WTC11 (cell line): ENCODE data around the gene C5orf63. TPM values are rescaled to one million over a fixed set of nuclear protein-coding genes. Genes with fewer than 3 reads are reported as not detected.

ENCODE experiments used
- ATAC-seq: fragments of 200-7000 bp; cut with Tn5 transposase; 2 replicates; pipeline ENCODE4 v1.10.0; 2021; ENCODE audit warnings: mild to moderate bottlenecking, moderate library complexity
- CTCF ChIA-PET: fragments of 300-600 bp; sonication (Branson Sonifier 250); formaldehyde crosslinking; loops from one replicate; lab custom pipeline; 2021; ENCODE audit warnings: antibody characterized with exemption; lab: Charles Lee
- POLR2A ChIA-PET: fragments of 350-600 bp; sonication (Branson Sonifier 250); formaldehyde crosslinking; loops from one replicate; lab custom pipeline; 2021; ENCODE audit warnings: antibody characterized with exemption; lab: Charles Lee
- DNase-seq: peaks from one replicate; pipeline ENCODE4 v3.0.0; 2021; ENCODE audit warnings: low spot score
- H3K27ac Mint-ChIP-seq: 2 replicates; pipeline ENCODE4 v1.8.0; 2021; ENCODE audit warnings: mixed read lengths
- H3K27me3 Mint-ChIP-seq: 2 replicates; pipeline ENCODE4 v1.8.0; 2021; ENCODE audit warnings: low read depth, mild to moderate bottlenecking, moderate library complexity, mixed read lengths
- H3K36me3 Mint-ChIP-seq: 2 replicates; pipeline ENCODE4 v1.8.0; 2021; ENCODE audit warnings: mixed read lengths
- H3K4me1 Mint-ChIP-seq: 2 replicates; pipeline ENCODE4 v1.8.0; 2022; ENCODE audit warnings: mixed read lengths
- H3K4me3 Mint-ChIP-seq: 2 replicates; pipeline ENCODE4 v1.8.0; 2021; ENCODE audit warnings: mild to moderate bottlenecking, moderate library complexity, mixed read lengths
- H3K9me3 Mint-ChIP-seq: 2 replicates; pipeline ENCODE4 v1.8.0; 2021; ENCODE audit warnings: mixed read lengths
- ETV6 ChIP-seq: sonication (generic); formaldehyde crosslinking; IDR thresholded peaks from 2 replicates; pipeline ENCODE4 v1.8.1; 2022; ENCODE audit warnings: mild to moderate bottlenecking, missing genetic modification reagents
- FOXK1 ChIP-seq: sonication (generic); formaldehyde crosslinking; IDR thresholded peaks from 2 replicates; pipeline ENCODE4 v1.8.0; 2022; ENCODE audit warnings: mild to moderate bottlenecking, moderate library complexity, missing genetic modification reagents
- JAZF1 ChIP-seq: fragments of 250-450 bp; sonication (Bioruptor Pico); IDR thresholded peaks from 2 replicates; pipeline ENCODE4 v1.9.0; 2021; ENCODE audit warnings: moderate library complexity, mild to moderate bottlenecking, inconsistent platforms
- JUN ChIP-seq: sonication (generic); formaldehyde crosslinking; IDR thresholded peaks from 2 replicates; pipeline ENCODE4 v1.8.0; 2023; ENCODE audit warnings: mild to moderate bottlenecking, missing genetic modification reagents
- MXD4 ChIP-seq: fragments of 250-450 bp; sonication (Bioruptor Pico); IDR thresholded peaks from 2 replicates; pipeline ENCODE4 v1.8.0; 2021; ENCODE audit warnings: mild to moderate bottlenecking, moderate library complexity, borderline replicate concordance
- MYBL2 ChIP-seq: sonication (generic); formaldehyde crosslinking; IDR thresholded peaks from 2 replicates; pipeline ENCODE4 v1.8.1; 2023; ENCODE audit warnings: mild to moderate bottlenecking, moderate library complexity, missing genetic modification reagents
- NFATC4 ChIP-seq: fragments of 250-450 bp; sonication (Bioruptor Pico); IDR thresholded peaks from 2 replicates; pipeline ENCODE4 v1.9.0; 2021; ENCODE audit warnings: mild to moderate bottlenecking
- RELA ChIP-seq: sonication (generic); formaldehyde crosslinking; IDR thresholded peaks from 2 replicates; pipeline ENCODE4 v1.8.1; 2022; ENCODE audit warnings: missing genetic modification reagents, mild to moderate bottlenecking, borderline replicate concordance
- SP1 ChIP-seq: sonication (generic); formaldehyde crosslinking; conservative IDR thresholded peaks from 2 replicates; pipeline ENCODE4 v1.8.1; 2022; ENCODE audit warnings: missing genetic modification reagents
- TEAD1 ChIP-seq: sonication (generic); formaldehyde crosslinking; IDR thresholded peaks from 2 replicates; pipeline ENCODE4 v1.8.0; 2022; ENCODE audit warnings: mild to moderate bottlenecking, missing genetic modification reagents
- TP53 ChIP-seq: sonication (generic); formaldehyde crosslinking; IDR thresholded peaks from 2 replicates; pipeline ENCODE4 v1.8.1; 2023; ENCODE audit warnings: mild to moderate bottlenecking, missing genetic modification reagents
- ZNF121 ChIP-seq: sonication (generic); formaldehyde crosslinking; IDR thresholded peaks from 2 replicates; pipeline ENCODE4 v1.8.0; 2023; ENCODE audit warnings: missing genetic modification reagents
- ZNF232 ChIP-seq: sonication (generic); formaldehyde crosslinking; IDR thresholded peaks from 2 replicates; pipeline ENCODE4 v1.8.0; 2022; ENCODE audit warnings: mild to moderate bottlenecking, missing genetic modification reagents
- total RNA-seq: library from RNA; stranded (reverse); gene quantifications from 3 replicates; pipeline ENCODE4 v1.2.3, GENCODE V29; 2021
- TF ChIP-seq, protein P1 (sequence below): sonication (generic); formaldehyde crosslinking; IDR thresholded peaks from 2 replicates; pipeline ENCODE4 v1.8.1; 2023; ENCODE audit warnings: mild to moderate bottlenecking, missing genetic modification reagents
- TF ChIP-seq, protein P2 (sequence below): fragments of 250-450 bp; sonication (Bioruptor Pico); IDR thresholded peaks from 2 replicates; pipeline ENCODE4 v1.9.0; 2021; ENCODE audit warnings: mild to moderate bottlenecking, borderline replicate concordance
- TF ChIP-seq, protein P3 (sequence below): fragments of 250-450 bp; sonication (Bioruptor Pico); IDR thresholded peaks from 2 replicates; pipeline ENCODE4 v1.9.0; 2021; ENCODE audit warnings: mild to moderate bottlenecking
- TF ChIP-seq, protein P4 (sequence below): sonication (generic); formaldehyde crosslinking; IDR thresholded peaks from 2 replicates; pipeline ENCODE4 v1.8.0; 2023; ENCODE audit warnings: missing genetic modification reagents
- TF ChIP-seq, protein P5 (sequence below): sonication (generic); formaldehyde crosslinking; IDR thresholded peaks from 2 replicates; pipeline ENCODE4 v1.8.0; 2022; ENCODE audit warnings: mild to moderate bottlenecking, missing genetic modification reagents
- TF ChIP-seq, protein P6 (sequence below): sonication (generic); formaldehyde crosslinking; IDR thresholded peaks from 2 replicates; pipeline ENCODE4 v1.8.1; 2022; ENCODE audit warnings: mild to moderate bottlenecking, missing genetic modification reagents, moderate library complexity, borderline replicate concordance
- TF ChIP-seq, protein P7 (sequence below): sonication (generic); formaldehyde crosslinking; IDR thresholded peaks from 2 replicates; pipeline ENCODE4 v1.8.0; 2022; ENCODE audit warnings: mild to moderate bottlenecking, missing genetic modification reagents
- TF ChIP-seq, protein P8 (sequence below): sonication (generic); formaldehyde crosslinking; IDR thresholded peaks from 2 replicates; pipeline ENCODE4 v1.8.0; 2022; ENCODE audit warnings: mild to moderate bottlenecking, missing genetic modification reagents

Gene C5orf63
- total RNA-seq, 1 experiment from 2014 or later, result 3.1 TPM

DNA sequence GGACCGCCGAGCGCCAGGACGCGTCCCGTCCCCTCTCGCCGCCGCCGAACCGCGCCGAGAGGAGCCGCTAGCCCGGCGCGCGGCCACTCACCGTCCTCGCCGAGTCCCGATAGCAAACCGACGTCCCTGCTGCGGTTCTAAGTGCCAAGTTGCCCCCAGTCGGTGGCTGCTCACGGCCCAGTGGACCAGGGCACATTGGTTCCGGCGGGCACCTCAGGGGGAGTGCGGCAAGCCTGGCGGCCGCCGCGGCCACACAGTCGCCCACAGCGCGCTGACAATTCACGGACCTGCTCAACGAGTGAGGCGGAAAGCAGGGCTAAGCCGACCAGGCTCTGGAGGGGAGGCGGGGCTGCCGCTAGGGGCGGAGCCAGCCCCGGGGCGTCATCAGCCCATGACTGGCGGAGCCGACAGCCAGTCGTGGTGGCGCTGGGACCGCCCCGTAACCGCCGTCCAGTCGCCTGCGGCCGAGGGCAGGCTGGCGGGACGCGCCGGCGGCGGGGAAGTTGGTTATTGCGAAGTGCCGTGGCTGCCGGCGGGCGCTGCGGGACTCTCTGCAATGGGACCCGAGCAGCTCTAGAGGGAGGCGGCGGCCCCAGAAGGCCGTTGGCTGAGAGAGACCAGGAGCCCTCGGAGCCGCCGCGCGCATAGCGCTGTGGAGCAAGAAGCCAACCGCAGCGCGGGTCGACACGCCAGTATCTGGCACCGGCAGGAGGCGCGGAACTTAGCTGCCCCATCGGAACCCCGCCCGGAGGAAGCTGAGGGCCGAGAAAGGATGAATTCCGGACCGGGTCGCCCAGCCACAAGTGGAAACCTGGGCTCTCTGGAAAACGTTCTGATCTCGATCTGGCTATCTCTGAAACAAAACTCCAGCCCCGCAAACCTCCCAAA is 42.8 kb downstream of the C5orf63 start, which contains the start of gene MARCHF3 (continued):
- TF ChIP-seq FOXK1 (CRISPR knock-in tag), result 0 out of 2 replicates have a peak, but pooled peaks have one; percentile 54
- no peak; the same call in 1 of the 2 replicates for TF ChIP-seq ZNF232
- TF ChIP-seq, protein P1, sequence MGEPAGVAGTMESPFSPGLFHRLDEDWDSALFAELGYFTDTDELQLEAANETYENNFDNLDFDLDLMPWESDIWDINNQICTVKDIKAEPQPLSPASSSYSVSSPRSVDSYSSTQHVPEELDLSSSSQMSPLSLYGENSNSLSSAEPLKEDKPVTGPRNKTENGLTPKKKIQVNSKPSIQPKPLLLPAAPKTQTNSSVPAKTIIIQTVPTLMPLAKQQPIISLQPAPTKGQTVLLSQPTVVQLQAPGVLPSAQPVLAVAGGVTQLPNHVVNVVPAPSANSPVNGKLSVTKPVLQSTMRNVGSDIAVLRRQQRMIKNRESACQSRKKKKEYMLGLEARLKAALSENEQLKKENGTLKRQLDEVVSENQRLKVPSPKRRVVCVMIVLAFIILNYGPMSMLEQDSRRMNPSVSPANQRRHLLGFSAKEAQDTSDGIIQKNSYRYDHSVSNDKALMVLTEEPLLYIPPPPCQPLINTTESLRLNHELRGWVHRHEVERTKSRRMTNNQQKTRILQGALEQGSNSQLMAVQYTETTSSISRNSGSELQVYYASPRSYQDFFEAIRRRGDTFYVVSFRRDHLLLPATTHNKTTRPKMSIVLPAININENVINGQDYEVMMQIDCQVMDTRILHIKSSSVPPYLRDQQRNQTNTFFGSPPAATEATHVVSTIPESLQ, result peak; percentile 65; the same call in 1 of the 2 replicates
- peak; percentile 14; the same call in 1 of the 2 replicates for TF ChIP-seq TEAD1
- TF ChIP-seq, protein P2, sequence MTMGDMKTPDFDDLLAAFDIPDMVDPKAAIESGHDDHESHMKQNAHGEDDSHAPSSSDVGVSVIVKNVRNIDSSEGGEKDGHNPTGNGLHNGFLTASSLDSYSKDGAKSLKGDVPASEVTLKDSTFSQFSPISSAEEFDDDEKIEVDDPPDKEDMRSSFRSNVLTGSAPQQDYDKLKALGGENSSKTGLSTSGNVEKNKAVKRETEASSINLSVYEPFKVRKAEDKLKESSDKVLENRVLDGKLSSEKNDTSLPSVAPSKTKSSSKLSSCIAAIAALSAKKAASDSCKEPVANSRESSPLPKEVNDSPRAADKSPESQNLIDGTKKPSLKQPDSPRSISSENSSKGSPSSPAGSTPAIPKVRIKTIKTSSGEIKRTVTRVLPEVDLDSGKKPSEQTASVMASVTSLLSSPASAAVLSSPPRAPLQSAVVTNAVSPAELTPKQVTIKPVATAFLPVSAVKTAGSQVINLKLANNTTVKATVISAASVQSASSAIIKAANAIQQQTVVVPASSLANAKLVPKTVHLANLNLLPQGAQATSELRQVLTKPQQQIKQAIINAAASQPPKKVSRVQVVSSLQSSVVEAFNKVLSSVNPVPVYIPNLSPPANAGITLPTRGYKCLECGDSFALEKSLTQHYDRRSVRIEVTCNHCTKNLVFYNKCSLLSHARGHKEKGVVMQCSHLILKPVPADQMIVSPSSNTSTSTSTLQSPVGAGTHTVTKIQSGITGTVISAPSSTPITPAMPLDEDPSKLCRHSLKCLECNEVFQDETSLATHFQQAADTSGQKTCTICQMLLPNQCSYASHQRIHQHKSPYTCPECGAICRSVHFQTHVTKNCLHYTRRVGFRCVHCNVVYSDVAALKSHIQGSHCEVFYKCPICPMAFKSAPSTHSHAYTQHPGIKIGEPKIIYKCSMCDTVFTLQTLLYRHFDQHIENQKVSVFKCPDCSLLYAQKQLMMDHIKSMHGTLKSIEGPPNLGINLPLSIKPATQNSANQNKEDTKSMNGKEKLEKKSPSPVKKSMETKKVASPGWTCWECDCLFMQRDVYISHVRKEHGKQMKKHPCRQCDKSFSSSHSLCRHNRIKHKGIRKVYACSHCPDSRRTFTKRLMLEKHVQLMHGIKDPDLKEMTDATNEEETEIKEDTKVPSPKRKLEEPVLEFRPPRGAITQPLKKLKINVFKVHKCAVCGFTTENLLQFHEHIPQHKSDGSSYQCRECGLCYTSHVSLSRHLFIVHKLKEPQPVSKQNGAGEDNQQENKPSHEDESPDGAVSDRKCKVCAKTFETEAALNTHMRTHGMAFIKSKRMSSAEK, result no peak

DNA sequence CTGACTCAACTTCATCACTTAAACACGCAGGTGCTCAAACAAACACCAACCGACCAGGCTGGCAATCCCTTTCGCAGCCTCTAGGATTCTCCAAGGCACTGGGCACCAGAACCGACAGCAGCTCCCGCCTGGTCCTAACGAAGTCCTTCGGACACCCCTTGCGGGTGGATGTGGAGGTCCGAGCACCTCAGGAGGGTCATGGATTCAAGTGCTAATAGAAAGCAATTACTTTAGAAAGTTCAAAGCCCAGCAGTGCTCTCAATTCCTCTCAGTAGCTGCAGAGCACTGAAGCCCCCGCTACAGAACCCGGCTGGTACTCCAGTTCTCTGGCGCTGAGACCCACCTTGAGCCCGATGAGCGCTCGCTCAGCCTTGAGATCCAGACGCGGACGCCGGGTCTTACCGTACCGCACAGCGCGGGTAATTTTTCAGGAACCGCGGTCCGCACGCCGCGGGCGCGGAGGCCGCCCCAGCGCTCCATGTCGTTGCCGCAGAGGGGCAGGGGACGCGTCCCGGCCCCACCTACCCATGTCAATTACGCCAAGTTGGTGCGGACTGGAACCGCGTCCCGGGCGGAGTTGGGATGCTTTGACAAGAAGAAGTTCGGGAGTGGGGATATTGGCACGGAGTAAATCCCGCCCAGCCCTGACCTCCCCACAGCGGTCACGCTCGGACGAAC is 43.6 kb downstream of the C5orf63 start:
- H3K4me3 Mint-ChIP-seq, result peak overlapping the region; percentile 81
- no peak overlapping the region for H3K27ac Mint-ChIP-seq
- H3K9me3 Mint-ChIP-seq, result 0 out of 2 replicates have a peak, but pooled peaks cover 4% of the 10 kb centered on the region
- H3K27me3 Mint-ChIP-seq, result peaks cover 38% of the 10 kb centered on the region
- peak; percentile 67 for DNase-seq
- POLR2A ChIA-PET, result no interaction called here
- CTCF ChIA-PET, result interaction anchor here (0.6 to 1.3 kb wide), 6 partner anchors 11 to 371 kb away, joined by 3 to 4 read pairs (median 3); no protein-coding TSS in a partner anchor
- H3K4me1 Mint-ChIP-seq, result peaks cover 43% of the 10 kb centered on the region
- H3K36me3 Mint-ChIP-seq, result no peaks in the 10 kb centered on the region
- ATAC-seq, result peak; percentile 49
- no peak for TF ChIP-seq MXD4 (CRISPR knock-in tag)
- no peak for TF ChIP-seq TP53
- TF ChIP-seq MYBL2 (CRISPR knock-in tag), result peak; percentile 8; the same call in 1 of the 2 replicates
- no peak for TF ChIP-seq JAZF1 (CRISPR knock-in tag)
- TF ChIP-seq, protein P3, sequence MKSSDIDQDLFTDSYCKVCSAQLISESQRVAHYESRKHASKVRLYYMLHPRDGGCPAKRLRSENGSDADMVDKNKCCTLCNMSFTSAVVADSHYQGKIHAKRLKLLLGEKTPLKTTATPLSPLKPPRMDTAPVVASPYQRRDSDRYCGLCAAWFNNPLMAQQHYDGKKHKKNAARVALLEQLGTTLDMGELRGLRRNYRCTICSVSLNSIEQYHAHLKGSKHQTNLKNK, result no peak
- TF ChIP-seq, protein P4, sequence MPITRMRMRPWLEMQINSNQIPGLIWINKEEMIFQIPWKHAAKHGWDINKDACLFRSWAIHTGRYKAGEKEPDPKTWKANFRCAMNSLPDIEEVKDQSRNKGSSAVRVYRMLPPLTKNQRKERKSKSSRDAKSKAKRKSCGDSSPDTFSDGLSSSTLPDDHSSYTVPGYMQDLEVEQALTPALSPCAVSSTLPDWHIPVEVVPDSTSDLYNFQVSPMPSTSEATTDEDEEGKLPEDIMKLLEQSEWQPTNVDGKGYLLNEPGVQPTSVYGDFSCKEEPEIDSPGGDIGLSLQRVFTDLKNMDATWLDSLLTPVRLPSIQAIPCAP, result no peak
- no peak for TF ChIP-seq RELA
- TF ChIP-seq, protein P5, sequence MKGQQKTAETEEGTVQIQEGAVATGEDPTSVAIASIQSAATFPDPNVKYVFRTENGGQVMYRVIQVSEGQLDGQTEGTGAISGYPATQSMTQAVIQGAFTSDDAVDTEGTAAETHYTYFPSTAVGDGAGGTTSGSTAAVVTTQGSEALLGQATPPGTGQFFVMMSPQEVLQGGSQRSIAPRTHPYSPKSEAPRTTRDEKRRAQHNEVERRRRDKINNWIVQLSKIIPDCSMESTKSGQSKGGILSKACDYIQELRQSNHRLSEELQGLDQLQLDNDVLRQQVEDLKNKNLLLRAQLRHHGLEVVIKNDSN (CRISPR knock-in tag), result no peak
- TF ChIP-seq JUN (CRISPR knock-in tag), result no peak
- no peak for TF ChIP-seq ZNF121 (CRISPR knock-in tag)
- no peak for TF ChIP-seq SP1 (CRISPR knock-in tag)
- TF ChIP-seq, protein P6, sequence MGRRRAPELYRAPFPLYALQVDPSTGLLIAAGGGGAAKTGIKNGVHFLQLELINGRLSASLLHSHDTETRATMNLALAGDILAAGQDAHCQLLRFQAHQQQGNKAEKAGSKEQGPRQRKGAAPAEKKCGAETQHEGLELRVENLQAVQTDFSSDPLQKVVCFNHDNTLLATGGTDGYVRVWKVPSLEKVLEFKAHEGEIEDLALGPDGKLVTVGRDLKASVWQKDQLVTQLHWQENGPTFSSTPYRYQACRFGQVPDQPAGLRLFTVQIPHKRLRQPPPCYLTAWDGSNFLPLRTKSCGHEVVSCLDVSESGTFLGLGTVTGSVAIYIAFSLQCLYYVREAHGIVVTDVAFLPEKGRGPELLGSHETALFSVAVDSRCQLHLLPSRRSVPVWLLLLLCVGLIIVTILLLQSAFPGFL (CRISPR knock-in tag), result no peak
- no peak for TF ChIP-seq ETV6 (CRISPR knock-in tag)
- TF ChIP-seq NFATC4 (CRISPR knock-in tag), result no peak
- TF ChIP-seq, protein P7, sequence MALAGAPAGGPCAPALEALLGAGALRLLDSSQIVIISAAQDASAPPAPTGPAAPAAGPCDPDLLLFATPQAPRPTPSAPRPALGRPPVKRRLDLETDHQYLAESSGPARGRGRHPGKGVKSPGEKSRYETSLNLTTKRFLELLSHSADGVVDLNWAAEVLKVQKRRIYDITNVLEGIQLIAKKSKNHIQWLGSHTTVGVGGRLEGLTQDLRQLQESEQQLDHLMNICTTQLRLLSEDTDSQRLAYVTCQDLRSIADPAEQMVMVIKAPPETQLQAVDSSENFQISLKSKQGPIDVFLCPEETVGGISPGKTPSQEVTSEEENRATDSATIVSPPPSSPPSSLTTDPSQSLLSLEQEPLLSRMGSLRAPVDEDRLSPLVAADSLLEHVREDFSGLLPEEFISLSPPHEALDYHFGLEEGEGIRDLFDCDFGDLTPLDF (CRISPR knock-in tag), result no peak; the same call in 1 of the 2 replicates
- TF ChIP-seq, protein P8, sequence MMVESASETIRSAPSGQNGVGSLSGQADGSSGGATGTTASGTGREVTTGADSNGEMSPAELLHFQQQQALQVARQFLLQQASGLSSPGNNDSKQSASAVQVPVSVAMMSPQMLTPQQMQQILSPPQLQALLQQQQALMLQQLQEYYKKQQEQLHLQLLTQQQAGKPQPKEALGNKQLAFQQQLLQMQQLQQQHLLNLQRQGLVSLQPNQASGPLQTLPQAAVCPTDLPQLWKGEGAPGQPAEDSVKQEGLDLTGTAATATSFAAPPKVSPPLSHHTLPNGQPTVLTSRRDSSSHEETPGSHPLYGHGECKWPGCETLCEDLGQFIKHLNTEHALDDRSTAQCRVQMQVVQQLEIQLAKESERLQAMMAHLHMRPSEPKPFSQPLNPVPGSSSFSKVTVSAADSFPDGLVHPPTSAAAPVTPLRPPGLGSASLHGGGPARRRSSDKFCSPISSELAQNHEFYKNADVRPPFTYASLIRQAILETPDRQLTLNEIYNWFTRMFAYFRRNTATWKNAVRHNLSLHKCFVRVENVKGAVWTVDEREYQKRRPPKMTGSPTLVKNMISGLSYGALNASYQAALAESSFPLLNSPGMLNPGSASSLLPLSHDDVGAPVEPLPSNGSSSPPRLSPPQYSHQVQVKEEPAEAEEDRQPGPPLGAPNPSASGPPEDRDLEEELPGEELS (CRISPR knock-in tag), result no peak
